HG03565 (cell line): ENCODE measurements around the gene SLC25A5.
"Not testable (repeated sequence)": the region's sequence is repeated elsewhere in the genome, so short reads cannot be mapped to it uniquely, and the experiment has no call there.

Source experiments
- ATAC-seq: cut with Tn5 transposase; IDR thresholded peaks from one replicate; pipeline ENCODE4 v1.9.1; 2021; ENCODE audit warnings: mild to moderate bottlenecking, moderate library complexity; ENCODE audit not compliant: unreplicated experiment

SLC25A5 gene

DNA sequence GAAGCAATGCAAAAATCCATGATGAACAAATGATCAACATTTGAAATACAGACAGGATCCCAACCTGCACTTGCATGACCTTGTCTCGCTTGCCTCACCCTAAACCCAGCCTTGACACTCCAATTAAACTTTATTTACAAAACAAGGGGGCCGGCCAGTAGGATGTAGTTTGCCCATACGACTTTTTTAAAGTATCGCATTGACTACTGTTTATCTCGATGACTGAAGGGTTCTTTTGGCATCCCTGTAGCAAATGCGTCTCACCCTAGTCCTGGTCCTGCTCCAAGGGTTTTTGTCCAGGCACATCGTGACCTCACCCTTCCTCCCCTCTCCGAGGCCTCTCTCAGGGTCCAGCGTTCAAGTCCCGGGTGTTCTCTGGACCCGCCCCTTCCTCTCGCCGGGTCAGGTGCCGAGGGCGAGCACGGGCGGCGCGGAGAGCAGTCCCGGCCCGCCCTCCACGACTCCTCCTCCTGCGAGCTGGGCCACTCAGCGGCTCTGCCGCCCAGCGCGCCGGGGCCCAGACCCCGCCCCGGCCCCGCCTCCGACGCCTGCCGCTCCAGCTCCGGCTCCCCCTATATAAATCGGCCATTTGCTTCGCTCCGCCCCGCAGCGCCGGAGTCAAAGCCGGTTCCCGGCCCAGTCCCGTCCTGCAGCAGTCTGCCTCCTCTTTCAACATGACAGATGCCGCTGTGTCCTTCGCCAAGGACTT is at the start of gene SLC25A5:
TSS of gene SLC25A5 (plus strand) at position 603 of the 709 bp plus-strand sequence. CDS start at position 675, 72 bp downstream.
- peak; percentile 66 for ATAC-seq

DNA sequence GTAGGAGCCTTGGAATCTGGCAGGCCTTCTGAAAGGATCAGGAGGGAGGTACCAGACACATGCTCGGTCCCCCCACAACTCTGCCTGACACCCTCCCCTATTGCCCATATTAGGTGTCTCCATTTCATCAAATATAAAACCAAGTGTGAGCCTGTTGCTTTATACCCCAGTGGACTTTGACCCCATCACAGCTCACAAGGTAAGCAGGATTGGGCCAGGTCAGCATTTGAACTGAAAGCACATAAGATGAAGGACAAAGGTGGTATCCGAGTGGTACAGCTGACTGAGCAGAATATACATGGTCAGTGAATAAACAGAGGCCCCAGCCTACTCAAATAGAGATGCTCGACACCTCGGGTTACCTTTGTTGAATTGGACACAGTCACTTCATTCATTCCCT is 49.1 kb upstream of the SLC25A5 start:
- ATAC-seq: no peak

DNA sequence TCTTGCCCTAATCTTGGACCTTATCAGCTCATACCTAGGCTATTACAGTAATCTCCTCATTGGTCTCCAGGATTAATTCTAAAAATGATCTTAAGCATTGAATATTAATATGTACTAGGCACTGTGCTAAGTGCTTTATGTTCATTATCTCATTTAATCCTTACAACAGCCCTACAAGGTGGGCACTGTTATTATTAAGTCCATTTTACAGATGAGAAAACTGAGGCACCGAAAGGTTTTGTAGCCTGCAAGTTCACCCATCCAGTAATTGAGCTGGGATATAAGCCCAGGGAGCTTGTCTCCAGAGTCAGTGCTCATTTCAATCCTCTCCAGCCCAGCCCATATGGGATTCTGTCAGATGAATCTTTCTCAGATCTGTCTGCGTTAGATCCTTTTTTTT is 48.3 kb upstream of the SLC25A5 start:
- ATAC-seq: no peak

DNA sequence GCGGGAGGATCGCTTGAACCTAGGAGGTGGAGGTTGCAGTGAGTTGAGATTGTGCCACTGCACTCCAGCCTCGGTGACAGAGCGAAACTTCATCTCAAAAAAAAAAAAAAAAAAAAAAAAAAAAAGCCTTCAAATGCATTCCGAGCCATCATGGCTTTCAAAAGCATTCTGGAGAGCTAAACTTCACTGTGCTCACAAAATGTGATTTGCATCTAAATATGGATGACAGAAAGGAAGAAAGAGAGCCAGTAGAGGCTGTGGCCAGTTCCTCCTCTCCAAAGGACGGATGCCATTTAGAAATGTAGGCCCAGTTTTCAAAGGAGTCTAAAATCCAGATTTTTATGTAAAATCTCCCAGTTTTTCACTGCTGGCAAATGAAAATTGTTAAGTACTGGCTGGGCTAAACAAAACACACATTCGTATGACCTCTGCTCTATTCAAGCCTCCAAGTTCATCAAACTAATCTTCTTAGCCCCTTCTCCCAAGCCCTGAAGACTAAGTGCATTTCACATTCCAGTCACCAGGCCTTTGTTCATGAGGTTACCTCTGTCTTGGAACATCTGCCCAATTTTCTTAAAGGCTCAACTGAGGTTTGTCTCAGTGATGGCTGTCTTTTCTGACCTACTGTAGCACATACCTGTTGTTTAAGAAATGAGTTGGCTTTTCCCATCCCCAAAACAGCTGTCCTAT is 47.1 kb upstream of the SLC25A5 start:
- ATAC-seq: no peak

DNA sequence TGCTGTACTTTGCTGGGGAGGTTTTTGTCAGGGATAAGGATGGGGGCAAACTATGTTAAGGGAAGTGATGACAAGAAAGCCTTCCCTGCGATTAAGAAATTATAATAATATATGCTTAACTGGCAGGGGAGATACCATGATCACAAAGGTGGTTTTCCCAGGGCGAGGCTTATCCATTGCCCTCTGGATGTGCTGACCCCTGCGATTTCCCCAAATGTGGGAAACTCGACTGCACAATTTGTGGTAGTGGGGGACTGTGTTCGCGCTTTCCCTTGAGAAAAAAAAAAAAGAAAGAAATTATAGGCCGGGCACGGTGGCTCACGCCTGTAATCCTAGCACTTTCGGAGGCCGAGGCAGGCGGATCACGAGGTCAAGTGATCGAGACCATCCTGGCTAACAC is 44.6 kb upstream of the SLC25A5 start:
- no peak for ATAC-seq

DNA sequence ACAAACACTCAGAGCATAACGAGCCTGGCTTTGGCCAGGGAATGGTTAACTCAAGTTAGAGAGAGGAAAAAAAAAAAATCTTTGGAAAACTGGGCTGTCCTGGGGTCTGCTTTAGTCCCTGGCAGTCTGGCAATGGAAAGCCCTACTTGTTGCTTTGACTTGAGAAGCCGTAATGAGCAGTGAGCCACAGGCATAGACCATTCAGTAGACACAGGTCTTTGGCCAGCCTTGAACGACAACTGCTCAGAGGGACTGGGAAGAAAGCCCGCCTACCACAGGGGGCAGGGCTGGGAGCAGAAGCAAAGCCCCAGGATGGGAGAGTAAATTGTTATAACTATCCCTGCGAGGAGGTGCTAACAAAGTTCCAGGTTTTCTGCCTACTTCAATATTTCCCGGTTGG is 43.2 kb upstream of the SLC25A5 start:
- no peak for ATAC-seq

DNA sequence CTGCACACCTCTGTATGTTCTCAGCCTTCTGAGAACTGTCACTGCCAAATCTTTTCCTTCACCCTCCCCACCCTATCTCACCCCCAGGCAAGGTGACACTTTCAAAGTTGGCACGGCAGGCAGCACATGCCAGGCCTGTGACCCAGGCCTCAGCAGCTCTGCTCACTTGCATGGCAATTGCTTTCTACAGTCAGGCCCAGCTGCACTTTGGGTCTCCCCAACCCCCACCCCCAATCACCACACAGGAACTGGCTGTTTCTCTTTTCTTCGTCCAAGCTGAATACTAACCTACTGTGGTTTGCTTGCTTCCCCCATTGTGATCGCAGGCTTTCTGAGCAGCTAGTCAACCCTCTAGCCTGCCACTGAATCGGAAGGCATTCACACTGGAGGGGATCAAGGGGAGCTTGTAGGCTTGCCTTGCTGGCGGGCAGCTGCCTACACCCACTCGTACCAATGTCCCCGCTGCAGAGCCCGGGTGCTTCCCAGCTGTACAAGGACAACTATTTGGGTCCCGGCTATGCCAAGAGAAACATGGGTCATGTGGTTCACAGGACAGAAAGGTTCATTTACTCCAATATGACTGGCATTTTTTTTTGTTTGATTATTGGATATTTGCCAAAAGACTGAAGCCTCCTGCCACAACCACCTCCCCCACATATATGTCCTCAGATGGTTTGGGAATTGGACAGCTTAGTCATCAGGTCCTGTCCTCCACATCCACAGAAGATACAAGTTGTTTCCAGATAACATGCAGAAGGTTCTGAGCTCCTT is 41.0 kb upstream of the SLC25A5 start:
- ATAC-seq: peak; percentile 56

DNA sequence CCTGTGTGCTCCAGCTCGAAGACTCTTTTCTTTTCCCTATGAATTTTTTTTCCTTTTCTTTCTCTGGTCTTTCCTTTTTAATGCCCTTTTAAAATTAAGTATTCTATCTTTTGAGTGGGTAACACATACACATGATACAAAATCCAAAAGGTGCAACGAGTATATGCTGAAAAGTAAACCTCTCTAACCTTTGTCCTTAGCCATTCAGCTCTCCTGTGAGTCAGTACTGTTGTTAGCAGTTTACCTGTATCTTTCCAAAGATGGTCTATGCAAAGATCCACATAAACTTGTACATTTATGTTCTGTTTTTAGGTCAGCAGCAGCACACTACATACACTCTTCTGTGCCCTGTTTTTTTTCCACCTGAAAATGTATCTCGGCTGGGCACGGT is 40.5 kb upstream of the SLC25A5 start:
- ATAC-seq: no peak

DNA sequence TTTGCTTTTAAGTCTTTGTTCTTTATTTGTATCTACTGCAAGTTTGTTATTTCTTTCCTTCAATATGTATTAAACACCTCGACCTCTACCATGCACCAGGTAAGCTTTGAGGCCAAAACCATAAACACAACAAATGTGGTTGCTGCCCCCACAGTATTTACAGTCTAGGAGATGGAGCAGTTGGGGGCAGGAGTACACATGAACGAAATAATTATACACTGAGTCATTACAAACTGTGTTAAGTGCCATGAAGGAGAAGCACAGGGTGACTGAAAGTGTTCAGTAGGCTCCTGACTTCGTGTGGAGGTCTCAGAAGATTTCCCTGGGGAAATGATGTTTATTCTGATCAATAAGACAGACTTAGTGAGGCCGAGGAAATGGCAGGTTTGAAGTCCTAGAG is 38.8 kb upstream of the SLC25A5 start:
- ATAC-seq: no peak

DNA sequence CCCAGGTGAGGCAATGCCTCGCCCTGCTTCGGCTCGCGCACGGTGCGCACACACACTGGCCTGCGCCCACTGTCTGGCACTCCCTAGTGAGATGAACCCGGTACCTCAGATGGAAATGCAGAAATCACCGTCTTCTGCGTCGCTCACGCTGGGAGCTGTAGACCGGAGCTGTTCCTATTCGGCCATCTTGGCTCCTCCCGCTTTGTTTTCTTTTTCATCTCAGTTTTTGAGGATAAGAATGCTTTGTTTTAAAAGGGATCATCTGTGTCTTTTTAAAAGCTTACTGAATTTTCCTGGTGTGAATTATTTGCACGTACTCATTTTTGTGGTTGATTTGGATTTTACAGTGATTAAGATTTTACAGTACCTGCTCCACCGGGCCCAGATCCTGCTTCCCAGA is 26.9 kb upstream of the SLC25A5 start:
- not testable (repeated sequence) for ATAC-seq

DNA sequence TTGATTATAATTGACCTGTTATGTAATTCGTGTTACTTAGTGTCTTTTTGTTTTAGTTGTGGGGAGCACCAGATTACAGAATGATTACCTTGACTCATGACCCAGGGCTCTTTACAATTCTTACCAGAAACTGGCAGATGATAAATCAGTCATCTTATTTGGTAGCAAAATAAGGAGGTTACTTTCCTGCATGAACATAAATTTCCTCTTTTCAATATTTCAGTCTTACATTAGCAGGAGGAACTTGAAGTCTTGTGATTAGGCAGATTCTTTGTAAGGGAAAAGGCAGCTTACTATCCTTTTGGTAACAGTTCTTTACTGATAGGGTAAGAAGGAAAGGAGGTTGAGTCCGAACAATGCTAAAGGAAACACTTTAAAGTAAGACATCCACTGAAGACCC is 26.0 kb upstream of the SLC25A5 start:
- no peak for ATAC-seq

DNA sequence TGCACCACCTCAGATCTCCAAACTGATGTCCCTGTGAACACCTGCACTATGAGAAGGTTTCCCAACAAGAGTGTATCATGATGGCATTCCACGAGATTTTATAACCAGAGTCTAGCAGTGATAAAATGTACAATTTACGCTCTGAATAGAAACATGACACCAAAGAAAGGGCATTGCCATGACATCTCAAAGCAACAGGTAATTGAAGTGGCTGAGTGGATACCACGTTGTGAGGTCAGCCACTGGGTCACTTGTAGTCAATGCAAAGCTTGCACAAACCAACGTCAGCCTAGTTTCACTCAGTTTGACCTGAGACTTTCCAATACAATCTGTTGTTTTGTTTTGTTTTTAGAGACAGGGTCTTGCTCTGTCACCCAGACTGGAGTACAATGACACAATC is 15.0 kb upstream of the SLC25A5 start:
- ATAC-seq: no peak

DNA sequence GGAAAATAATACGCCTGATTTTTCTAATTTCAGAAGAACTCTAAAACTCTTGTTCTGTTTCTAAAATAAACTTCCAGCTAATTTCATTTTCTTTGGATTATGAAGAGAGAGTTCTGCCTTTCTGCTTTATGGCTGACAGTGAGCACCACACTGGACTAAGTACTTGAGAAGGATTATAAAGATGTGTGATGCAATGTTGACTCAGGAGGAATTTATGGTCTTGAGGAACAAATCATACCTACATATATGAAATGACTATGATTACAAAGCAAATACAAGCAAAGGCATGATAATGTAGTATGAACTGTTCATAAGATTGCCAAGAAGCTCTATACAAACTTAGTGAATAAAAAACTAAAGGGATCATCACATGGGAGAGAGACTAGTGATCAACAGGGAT is 13.0 kb upstream of the SLC25A5 start:
- no peak for ATAC-seq

DNA sequence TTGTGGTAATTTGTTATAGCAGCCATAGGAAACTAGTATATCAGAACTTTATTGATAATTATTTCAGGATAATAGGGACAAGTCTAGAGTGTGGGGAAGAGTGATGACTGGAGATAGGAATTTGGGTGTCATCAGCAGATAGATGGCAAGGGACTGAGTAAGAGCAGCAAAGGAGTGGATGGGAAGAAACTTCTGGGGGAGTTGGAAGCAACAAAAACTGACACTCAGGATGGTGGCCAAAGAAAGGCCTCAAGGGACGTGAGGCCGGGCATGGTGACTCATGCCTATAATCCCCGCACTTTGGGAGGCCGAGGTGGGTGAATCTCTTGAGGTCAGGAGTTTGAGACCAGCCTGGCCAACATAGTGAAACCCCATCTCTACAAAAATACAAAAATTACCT is 9.1 kb upstream of the SLC25A5 start:
- ATAC-seq: no peak

DNA sequence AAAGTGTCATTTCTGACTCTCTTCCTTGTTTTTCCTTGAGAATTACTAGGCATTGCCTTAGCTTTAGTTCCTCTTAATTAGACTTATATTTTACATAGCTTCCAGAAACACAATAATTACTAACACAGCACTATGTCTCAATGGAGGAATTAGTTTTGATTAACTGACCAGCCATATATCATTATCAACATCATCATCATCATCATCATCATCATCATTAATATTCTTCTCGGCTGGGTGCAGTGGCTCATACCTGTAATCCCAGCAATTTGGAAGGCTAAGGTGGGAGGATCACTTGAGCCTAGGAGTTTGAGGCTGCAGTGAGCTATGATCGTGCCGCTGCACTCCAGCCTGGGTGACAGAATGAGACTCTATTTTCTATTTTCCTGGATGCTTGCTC is 2.7 kb upstream of the SLC25A5 start:
- no peak for ATAC-seq

DNA sequence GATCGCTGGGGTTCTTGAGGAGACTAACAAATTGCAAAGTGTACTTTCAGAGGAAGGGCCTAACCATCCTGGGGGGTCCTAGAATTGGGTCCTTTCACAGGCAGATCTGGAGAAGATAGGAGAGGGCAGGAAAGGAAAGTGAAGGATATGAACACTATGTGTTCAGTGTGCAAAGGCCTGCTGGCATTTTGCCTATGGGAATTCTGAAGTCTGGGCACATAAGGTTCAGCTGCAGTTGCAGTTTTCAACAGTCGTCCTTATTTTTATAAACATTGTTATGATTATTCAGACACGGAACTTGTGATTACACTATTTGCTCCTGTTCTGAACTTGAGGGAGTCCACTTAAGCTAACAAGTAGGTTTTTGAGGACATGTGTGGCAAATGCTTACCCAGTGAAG is 1.3 kb upstream of the SLC25A5 start:
- no peak for ATAC-seq

DNA sequence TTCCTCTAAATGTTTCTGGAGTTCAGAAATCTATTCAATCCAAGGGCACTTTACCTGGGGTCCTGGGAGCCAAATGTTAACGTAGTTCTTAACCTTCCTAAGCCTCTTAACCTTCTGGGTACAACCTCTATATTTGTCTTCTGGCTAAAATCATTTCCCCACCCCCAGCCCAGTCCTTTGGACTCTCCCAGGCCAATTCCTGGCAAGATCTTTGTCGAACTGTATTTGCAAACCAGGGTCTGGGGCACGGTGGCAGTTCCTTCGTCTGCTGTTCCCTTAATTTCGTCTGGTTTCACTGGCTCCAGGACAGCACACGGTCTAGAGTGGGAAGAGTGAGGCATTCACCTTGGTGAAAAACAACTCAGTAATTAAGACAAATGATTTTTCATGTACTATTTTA is 811 bp upstream of the SLC25A5 start:
- ATAC-seq: no peak

DNA sequence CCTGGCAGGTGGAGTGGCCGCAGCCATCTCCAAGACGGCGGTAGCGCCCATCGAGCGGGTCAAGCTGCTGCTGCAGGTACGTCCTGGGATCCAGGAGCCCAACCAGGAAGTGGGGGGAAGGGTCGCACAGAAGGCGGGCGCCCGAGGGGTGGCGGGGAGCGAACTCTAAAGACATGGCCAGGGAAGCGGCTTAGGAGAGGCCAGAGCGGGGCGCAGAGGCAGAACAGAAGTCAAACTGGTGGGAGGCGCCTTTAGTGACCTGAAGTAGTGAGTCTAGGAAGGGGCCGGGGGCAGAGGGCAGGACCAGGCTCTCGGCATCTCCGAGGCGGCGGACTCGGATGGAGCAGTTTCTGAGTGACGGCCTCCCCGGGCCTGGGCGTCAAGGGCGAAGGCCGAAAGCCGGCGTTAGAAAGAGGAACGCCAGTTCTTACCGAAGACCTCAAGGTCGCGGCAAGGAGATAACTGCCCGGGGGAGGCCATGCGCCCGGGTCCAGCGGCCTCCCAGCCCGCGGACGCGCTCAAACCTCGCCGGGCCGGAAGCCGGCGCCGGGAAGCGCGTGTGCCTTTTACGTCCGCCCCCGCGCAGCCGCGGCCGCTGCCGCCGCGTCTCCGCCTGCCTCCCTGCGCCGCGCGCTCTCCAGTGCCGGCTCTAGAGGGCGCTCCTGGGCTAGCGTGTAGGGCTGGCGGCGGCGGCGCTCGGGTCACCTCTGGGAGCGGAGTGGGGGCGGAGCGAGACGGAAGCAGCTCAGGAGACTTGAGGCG is 488 bp downstream of the SLC25A5 start:
- peak; percentile 66 for ATAC-seq

DNA sequence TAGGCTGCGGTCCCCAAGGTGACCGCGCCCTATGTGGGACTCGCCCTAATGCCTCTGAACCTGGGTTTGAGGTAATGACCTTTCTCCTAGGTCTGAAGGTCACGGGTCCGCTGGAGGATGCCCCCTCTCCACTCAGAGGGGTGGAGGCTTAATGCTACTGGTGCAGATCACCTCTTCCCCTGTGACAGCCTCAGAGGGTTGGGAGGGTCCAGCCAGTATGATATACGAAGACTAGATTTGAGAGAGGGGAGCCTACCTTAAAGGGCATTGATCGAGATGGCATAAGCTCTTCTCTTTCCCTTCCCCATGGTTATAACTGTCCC is 1.0 kb downstream of the SLC25A5 start:
- no peak for ATAC-seq

DNA sequence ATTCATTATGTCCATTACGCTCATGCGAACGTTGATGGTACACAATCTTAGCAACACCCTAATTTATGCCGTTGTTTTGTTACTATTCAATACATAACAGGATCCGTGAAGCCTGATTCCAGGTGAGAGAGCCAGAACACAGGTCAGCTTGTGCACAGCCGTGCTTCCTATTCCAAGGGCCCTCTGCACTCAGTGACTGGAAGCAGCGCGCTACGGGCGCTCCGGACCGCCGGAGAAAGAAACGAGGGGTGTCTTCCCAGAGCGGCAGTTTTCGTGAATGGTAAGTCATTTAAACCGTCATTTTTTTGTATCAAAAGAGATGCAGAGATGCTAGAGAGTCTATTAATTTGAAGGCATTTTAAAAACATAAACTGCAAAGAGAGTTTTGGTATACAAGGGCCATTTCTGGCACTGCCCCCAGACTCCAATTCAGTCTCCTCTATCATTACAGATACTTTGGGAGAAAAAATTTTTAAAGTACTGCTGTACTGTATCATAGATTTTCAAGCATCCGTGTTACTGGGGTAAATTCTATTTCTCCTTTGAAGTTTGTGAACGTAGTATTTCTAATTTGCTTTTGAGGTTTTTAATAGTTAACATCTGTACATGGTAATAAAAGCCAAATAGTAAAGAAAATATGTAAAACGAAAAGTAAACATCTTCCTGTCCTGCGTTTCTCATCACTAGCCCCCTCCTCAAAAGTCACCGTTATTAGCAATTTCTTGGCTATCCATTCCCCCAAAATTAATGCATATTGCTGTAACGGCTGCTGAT is 6.6 kb downstream of the SLC25A5 start:
- ATAC-seq: no peak
